Measurements from ENCODE around the gene PTPRA. TPM values are rescaled to one million over a fixed set of nuclear protein-coding genes. Genes with fewer than 3 reads are reported as not detected.

PTPRA gene
- total and polyA plus RNA-seq, 2 donors (not counting 3 experiments of a cell fraction or from before 2014, with no cell fraction given) = 43.2 to 53.4 TPM

GRCh38 chr20:2859330-2860121 is 13.8 kb upstream of the PTPRA start:
- no peak overlapping the region for H3K4me3 ChIP-seq (replicated peaks in 1 of 3; ENCODE audit: insufficient read depth in 1 of 3, low read depth in 1 of 3, low read length in 3 of 3)
- no peaks in the 10 kb centered on the region for H3K27me3 ChIP-seq (ENCODE audit: control insufficient read depth in 2 of 2, insufficient read depth in 2 of 2, low read length in 2 of 2)
- no peaks in the 10 kb centered on the region for H4K20me1 ChIP-seq (replicated peaks; ENCODE audit: control insufficient read depth, extremely low read depth, insufficient read depth, low read length)
- no peaks in the 10 kb centered on the region for H3K9me3 ChIP-seq (replicated peaks; ENCODE audit: control insufficient read depth, insufficient read depth, low read length)
- FAIRE-seq (no peak), DNase-seq (ENCODE audit: low read depth, low spot score) (no peak)
- ChIA-PET CTCF (interaction anchor here (1.2 to 1.9 kb wide), 3 partner anchors 104 to 160 kb away, joined by 3 to 7 read pairs (median 3); no protein-coding TSS in a partner anchor), POLR2A (no interaction called here)
- H3K4me2 ChIP-seq (ENCODE audit: insufficient read depth, low read length) = no peak overlapping the region
- no peak overlapping the region for H3K9ac ChIP-seq (replicated peaks; ENCODE audit: extremely low read depth, insufficient read depth, low read length)
- dilution Hi-C loops (cut with MboI; ENCODE audit: extremely low pct_ligation_motif_present, low sequenced_read_pairs) = no loop called here
- BruUV-seq (replicated peaks) = no TSS peak
- H3K27ac ChIP-seq (ENCODE audit: insufficient read depth, low read depth, low read length) = no peak overlapping the region
- H3K36me3 ChIP-seq (ENCODE audit: control insufficient read depth in 2 of 2, extremely low read depth in 1 of 2, insufficient read depth in 2 of 2, low read length in 2 of 2) = peaks cover 0 to 23% of the 10 kb centered on the region in 2 experiments
- intact Hi-C loops (cut with micrococcal nuclease) = no loop called here
- H3K79me2 ChIP-seq (ENCODE audit: control insufficient read depth, insufficient read depth, low read length) = no peaks in the 10 kb centered on the region
- no peaks in the 10 kb centered on the region for H3K4me1 ChIP-seq (ENCODE audit: control insufficient read depth, extremely low read depth, insufficient read depth, low read length)
- TF ChIP-seq MYC (IDR thresholded peaks at IDR 0.05; ENCODE audit: low read depth, low read length) = no peak
- no peak for TF ChIP-seq FOS (IDR thresholded peaks at IDR 0.05; ENCODE audit: borderline replicate concordance, insufficient read depth, low read length)
- no peak for TF ChIP-seq POLR2AphosphoS5 (IDR thresholded peaks at IDR 0.05; ENCODE audit: insufficient read depth, low read depth, low read length)
- no peak for TF ChIP-seq JUN (IDR thresholded peaks at IDR 0.05; ENCODE audit: borderline replicate concordance, insufficient read depth, insufficient read length, low read depth)
- TF ChIP-seq, protein P1, sequence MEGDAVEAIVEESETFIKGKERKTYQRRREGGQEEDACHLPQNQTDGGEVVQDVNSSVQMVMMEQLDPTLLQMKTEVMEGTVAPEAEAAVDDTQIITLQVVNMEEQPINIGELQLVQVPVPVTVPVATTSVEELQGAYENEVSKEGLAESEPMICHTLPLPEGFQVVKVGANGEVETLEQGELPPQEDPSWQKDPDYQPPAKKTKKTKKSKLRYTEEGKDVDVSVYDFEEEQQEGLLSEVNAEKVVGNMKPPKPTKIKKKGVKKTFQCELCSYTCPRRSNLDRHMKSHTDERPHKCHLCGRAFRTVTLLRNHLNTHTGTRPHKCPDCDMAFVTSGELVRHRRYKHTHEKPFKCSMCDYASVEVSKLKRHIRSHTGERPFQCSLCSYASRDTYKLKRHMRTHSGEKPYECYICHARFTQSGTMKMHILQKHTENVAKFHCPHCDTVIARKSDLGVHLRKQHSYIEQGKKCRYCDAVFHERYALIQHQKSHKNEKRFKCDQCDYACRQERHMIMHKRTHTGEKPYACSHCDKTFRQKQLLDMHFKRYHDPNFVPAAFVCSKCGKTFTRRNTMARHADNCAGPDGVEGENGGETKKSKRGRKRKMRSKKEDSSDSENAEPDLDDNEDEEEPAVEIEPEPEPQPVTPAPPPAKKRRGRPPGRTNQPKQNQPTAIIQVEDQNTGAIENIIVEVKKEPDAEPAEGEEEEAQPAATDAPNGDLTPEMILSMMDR (IDR thresholded peaks at IDR 0.05; ENCODE audit: extremely low read depth in 1 of 2, insufficient read depth in 1 of 2, low read depth in 1 of 2, low read length in 2 of 2) = no peak
- no peak for TF ChIP-seq EZH2 (IDR thresholded peaks at IDR 0.05; ENCODE audit: borderline replicate concordance, low read depth, low read length, severe bottlenecking)
- TF ChIP-seq MAX (IDR thresholded peaks at IDR 0.05; ENCODE audit: insufficient read depth, insufficient read length) = no peak
- no peak for TF ChIP-seq GATA2 (IDR thresholded peaks at IDR 0.05; ENCODE audit: insufficient read depth, insufficient read length, low read depth, low read length)
- no peak for TF ChIP-seq POLR2A (IDR thresholded peaks at IDR 0.05; ENCODE audit: low read depth, low read length)
- no peaks in the 10 kb centered on the region for H3K9me1 ChIP-seq (replicated peaks; ENCODE audit: control insufficient read depth, extremely low read depth, insufficient read depth, low read length)
- no peak overlapping the region for H2AFZ ChIP-seq (ENCODE audit: low read depth, low read length)

Measured in endothelial cell of umbilical vein (primary cell).